ENCODE results near the gene UNC93B1. TPM values are rescaled to one million over a fixed set of nuclear protein-coding genes. Genes with fewer than 3 reads are reported as not detected.

UNC93B1 gene
- total RNA-seq, 1 experiment from 2014 or later, result 14.7 TPM

DNA sequence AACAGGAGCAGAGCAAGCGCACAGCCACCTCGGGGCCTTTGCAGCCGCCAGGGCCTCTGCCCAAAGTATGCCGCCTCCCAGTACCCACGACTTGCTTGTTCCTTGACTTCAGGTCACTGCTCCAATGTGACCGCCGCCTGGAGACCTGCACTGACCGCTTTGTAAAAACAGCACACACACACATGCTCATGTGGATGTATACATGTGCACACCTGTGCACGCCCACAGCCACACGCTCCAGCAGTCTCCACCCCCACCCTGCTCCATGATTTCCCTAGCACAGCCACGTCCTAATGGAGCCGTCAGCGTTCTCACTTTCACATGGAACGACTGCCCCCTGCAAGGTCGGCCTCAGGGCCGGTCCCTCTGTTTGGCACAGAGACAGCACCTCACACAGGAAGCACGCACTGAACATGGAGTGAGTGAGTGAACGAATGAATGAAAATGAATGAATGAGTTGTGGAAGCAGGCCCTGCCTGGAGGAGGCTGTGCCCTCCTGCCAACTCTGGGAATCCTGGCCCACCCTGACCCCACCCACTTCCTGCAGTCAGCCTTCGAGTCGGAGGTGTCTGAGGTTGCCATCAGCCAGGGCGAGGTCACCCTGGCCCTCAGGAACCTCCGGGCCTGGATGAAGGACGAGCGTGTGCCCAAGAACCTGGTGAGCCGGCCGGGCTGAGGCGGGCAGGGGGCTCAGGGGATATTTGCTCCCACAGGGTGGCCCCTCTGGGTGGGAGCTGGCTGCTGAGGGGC is 14.3 kb upstream of the UNC93B1 start:
- ChIA-PET CTCF (interaction anchor here (0.6 kb wide), 1 partner anchor 198 kb away, joined by 3 read pairs; no protein-coding TSS in a partner anchor), POLR2A (interaction anchor here (6.4 kb wide), 1 partner anchor 9 kb away, joined by 46 read pairs; the partner anchor contains the start of gene ALDH3B1)
- Mint-ChIP-seq H3K27me3 (ENCODE audit: insufficient read depth, unreplicated experiment) (no peaks in the 10 kb centered on the region), H3K4me3 (ENCODE audit: unreplicated experiment) (no peak overlapping the region), H3K4me1 (ENCODE audit: insufficient read depth, unreplicated experiment) (peaks cover 63% of the 10 kb centered on the region), H3K9me3 (ENCODE audit: unreplicated experiment) (no peaks in the 10 kb centered on the region), H3K36me3 (ENCODE audit: insufficient read depth, unreplicated experiment) (peaks cover 60% of the 10 kb centered on the region), H3K27ac (ENCODE audit: low read depth, unreplicated experiment) (peak overlapping the region; percentile 88)
- TF ChIP-seq CTCF (IDR thresholded peaks at IDR 0.05; ENCODE audit: unreplicated experiment), result no peak
- intact Hi-C loops (cut with micrococcal nuclease), result no loop called here
- BruUV-seq (replicated peaks), result no TSS peak
- DNase-seq (ENCODE audit: unreplicated experiment), result no peak

DNA sequence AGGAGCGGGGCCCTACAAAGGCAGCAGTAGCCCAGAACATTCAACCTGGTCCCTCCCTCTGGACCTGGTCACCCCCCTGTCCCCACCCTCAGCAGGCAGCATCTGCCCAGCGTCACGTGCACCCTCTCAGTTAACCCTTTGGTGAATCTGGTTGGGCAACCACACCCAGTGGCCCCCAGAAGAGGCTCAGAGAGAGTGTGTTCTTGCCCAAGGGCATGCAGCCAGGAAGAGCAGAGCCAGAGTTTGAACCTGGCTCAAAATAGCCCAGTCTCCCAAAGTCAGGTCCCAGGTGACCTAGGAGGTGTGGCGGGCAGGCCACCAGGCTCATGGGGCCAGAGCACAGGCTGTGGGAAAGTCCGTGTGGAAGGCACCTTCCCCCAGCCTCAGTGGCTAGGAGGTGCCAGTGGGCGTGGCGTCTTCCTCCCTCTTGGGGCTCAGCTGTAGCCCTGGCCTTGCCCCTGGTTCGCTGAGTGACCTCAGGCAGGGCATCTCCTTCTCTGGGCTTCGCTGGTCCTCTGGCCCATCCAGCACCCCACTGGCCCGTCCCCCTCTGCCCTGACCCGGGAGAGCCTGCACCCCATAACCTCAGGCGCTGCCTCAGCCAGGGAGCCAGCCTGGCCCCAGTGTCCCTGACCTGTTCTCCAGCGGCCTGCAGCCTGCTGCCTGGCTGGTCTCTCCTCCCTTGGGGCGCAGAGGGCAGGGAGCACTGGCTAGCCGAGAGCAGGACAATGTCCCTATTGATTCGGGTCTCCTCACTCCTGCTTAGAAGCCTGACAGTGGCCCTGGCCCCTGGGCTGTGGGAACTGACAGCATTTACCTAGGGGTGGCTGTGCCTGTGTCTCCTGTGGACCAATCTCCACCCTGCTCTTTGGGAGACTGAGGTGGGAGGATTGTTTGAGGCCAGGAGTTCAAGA is 13.3 kb upstream of the UNC93B1 start:
- Mint-ChIP-seq H3K9me3 (ENCODE audit: unreplicated experiment) (no peaks in the 10 kb centered on the region), H3K36me3 (ENCODE audit: insufficient read depth, unreplicated experiment) (peaks cover 50% of the 10 kb centered on the region), H3K4me3 (ENCODE audit: unreplicated experiment) (peak overlapping the region; percentile 32), H3K4me1 (ENCODE audit: insufficient read depth, unreplicated experiment) (peaks cover 67% of the 10 kb centered on the region), H3K27me3 (ENCODE audit: insufficient read depth, unreplicated experiment) (no peaks in the 10 kb centered on the region), H3K27ac (ENCODE audit: low read depth, unreplicated experiment) (peak overlapping the region; percentile 88)
- CTCF ChIA-PET, result interaction anchor here (0.6 to 0.7 kb wide), 2 partner anchors 13 to 490 kb away, joined by 4 read pairs; no protein-coding TSS in a partner anchor
- intact Hi-C loops (cut with micrococcal nuclease), result no loop called here
- POLR2A ChIA-PET, result interaction anchor here (0.9 to 4.9 kb wide), 2 partner anchors 13 to 20 kb away, joined by 3 to 59 read pairs; partner anchors contain the start of gene NDUFS8
- BruUV-seq (replicated peaks), result no TSS peak
- no peak for TF ChIP-seq CTCF (IDR thresholded peaks at IDR 0.05; ENCODE audit: unreplicated experiment)
- peak; percentile 49 for DNase-seq (ENCODE audit: unreplicated experiment)

DNA sequence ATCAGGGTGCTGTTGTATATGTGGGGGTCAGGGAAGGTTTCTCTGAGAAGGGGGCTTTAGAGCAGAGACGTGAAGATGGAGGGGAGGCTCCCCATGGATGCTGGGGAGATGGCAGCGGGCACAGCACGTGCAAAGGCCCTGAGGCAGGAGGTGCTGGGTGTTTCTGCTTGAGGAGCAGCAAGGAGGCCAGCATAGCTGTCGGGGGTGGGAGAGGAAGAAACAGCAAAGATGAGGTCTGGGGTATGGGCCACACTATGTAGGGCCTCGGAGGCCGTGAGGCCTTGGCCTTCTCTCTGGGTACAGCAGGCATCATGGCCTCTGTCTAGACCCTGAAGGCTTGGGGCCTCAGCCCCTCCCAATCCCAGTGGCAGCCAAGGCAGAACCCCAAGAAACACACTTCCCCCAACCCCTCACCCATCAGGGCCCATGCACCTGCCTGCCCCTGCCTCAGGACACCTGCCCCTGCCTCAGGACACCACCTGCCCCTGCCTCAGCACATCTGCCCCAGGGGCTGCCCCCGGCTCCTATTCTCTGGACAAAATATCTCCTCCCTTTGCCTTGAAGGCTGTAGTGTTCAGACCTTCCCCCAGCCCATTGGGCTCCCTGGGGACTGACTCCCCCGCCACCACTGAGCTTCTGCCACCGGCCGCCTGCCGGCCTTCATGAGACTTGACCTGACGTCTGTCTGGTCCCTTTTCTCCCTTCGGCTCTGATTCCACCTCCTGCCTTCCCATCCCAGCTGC is 12.4 kb upstream of the UNC93B1 start:
- H3K36me3 Mint-ChIP-seq (ENCODE audit: insufficient read depth, unreplicated experiment), result peaks cover 47% of the 10 kb centered on the region
- intact Hi-C loops (cut with micrococcal nuclease), result no loop called here
- H3K4me1 Mint-ChIP-seq (ENCODE audit: insufficient read depth, unreplicated experiment), result peaks cover 75% of the 10 kb centered on the region
- TF ChIP-seq CTCF (IDR thresholded peaks at IDR 0.05; ENCODE audit: unreplicated experiment), result no peak
- no peak for DNase-seq (ENCODE audit: unreplicated experiment)
- H3K4me3 Mint-ChIP-seq (ENCODE audit: unreplicated experiment), result peak overlapping the region; percentile 32
- H3K27me3 Mint-ChIP-seq (ENCODE audit: insufficient read depth, unreplicated experiment), result no peaks in the 10 kb centered on the region
- BruUV-seq (replicated peaks), result no TSS peak
- no peaks in the 10 kb centered on the region for H3K9me3 Mint-ChIP-seq (ENCODE audit: unreplicated experiment)
- ChIA-PET CTCF (interaction anchor here (0.6 to 0.7 kb wide), 2 partner anchors 13 to 491 kb away, joined by 4 read pairs; no protein-coding TSS in a partner anchor), POLR2A (interaction anchor here (0.9 to 4.9 kb wide), 2 partner anchors 14 to 21 kb away, joined by 3 to 59 read pairs; partner anchors contain the start of gene NDUFS8)
- peak overlapping the region; percentile 88 for H3K27ac Mint-ChIP-seq (ENCODE audit: low read depth, unreplicated experiment)
